Fibroblast of peridontal ligament (primary cell): ENCODE results near the gene ZBTB39.
"Not testable (repeated sequence)": the region's sequence is repeated elsewhere in the genome, so short reads cannot be mapped to it uniquely, and the experiment has no call there.

Experiments
- DNase-seq: peaks from one replicate; pipeline ENCODE4 v3.0.0-alpha.2; 2010; ENCODE audit errors: extremely low read depth

The ZBTB39 gene

DNA sequence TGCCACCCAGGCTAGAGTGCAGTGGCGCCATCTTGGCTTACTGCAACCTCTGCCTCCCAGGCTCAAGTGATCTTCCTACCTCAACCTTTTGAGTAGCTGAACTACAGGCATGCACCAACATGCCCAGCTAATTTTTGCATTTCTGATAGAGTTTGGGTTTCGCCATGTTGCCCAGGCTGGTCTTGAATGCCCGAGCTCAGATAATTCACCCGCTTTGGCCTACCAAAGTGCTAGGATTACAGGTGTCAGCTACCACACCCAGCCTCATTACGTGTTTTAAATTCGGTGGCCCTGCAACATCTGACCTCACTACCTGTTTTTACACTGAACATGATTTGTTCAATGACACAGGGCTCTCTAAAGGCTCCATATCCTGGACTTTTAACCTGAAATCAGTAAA is 26.1 kb downstream of the ZBTB39 start:
- no peak for DNase-seq

DNA sequence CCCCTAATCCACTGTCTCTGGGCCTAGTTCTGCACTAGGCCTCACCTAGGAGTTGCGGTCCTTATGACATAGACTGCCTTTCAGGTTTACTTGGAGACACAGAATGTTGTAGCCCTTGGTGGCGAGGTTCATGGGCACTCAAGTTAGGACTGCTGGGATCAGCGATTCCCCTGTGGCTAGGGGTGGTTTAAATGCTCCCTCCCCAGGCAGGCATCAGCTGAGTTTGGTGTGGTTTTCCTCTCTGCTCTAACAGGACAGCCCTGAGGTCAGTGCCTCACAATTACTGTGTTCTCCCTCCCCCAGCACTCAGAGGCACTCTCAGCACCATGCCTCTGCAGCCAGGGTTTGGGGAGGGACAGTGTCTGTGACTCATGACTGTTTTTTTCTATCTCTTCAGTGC is 26.7 kb downstream of the ZBTB39 start:
- no peak for DNase-seq

DNA sequence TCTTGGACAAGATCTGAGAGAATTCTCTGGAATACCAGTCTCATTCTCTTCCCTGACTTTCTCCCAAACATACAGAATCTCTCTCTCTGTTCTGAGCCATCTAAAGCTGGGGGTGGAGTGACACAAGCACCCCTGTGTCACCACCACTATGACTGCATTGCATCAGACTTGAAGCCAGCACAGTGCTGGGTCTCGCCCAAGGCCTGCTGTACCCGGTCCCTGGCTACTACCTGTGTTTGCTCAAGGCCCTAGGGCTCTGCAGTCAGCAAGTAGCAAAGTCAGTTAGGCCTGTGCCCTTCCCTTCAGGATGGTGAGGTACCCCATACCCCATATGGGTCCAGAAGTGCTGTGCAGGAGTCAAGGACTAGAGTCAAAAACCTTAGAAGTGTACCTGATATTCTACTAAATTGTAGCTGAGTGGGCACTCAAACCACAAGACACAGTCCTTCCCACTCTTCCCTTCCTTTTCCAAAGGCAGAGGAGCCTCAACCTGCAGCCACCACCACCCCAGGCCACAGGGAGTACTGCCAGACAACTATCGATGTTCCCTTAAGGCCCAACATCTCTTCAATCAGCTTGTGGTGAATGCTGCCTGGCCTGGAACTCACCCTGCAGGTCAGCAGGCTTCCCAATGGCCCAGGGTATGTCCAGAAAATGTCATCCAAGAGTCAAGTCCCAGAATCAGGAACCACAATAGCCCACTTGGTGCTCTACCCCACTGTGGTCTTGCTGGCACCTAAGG is 27.8 kb downstream of the ZBTB39 start:
- DNase-seq = no peak

DNA sequence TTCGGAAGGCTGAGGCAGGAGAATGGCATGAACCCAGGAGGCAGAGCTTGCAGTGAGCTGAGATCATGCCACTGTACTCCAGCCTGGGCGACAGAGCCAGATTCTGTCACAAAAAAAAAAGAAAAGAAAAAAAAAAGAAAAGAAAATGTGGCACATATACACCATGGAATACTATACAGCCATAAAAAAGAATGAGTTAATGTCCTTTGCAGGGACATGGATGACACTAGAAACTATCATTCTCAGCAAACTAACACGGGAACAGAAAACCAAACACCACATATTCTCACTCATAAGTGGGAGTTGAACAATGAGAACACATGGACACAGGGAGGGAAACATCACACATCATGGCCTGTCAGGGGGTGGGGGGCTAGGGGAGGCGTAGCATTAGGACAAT is 29.0 kb downstream of the ZBTB39 start:
- not testable (repeated sequence) for DNase-seq

DNA sequence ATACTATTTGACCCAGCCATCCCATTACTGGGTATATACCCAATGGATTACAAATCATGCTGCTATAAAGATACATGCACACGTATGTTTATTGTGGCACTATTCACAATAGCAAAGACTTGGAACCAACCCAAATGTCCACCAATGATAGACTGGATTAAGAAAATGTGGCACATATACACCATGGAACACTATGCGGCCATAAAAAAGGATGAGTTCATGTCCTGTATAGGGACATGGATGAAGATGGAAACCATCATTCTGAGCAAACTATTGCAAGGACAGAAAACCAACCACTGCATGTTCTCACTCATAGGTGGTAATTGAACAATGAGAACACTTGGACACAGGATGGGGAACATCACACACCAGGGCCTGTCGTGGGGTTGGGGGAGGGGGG is 32.1 kb downstream of the ZBTB39 start:
- not testable (repeated sequence) for DNase-seq

DNA sequence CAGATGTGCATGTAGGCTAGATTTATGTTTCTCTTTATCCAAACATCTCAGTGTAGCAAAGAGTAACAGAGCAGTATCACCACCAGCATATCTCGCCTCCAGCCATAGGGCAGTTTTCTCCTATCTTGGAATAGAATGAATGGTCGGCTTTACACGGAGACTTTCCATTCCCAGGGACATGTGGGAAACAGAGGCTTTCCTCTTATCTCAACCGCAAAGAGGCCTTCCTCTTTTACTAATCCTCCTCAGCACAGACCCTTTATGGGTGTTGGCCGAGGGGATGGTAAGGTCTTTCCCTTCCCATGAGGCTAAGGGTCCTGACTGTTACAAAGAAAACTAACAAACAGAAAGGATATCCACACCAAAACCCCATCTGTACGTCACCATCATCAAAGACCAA is 37.4 kb downstream of the ZBTB39 start:
- not testable (repeated sequence) for DNase-seq

DNA sequence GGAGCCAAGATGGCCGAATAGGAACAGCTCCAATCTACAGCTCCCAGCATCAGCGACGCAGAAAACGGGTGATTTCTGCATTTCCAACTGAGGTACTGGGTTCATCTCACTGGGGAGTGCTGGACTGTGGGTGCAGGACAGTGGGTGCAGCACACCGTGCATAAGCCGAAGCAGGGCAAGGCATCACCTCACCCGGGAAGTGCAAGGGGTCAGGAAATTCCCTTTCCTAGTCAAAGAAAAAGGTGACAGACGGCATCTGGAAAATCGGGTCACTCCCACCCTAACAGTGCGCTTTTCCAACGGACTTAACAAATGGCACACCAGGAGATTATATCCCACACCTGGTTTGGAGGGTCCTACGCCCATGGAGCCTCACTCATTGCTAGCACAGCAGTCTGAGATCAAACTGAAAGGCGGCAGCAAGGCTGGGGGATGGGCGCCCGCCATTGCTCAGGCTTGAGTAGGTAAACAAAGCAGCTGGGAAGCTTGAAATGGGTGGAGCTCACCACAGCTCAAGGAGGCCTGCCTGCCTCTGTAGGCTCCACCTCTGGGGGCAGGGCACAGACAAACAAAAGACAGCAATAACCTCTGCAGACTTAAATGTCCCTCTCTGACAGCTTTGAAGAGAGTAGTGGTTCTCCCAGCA is 40.2 kb downstream of the ZBTB39 start:
- not testable (repeated sequence) for DNase-seq

DNA sequence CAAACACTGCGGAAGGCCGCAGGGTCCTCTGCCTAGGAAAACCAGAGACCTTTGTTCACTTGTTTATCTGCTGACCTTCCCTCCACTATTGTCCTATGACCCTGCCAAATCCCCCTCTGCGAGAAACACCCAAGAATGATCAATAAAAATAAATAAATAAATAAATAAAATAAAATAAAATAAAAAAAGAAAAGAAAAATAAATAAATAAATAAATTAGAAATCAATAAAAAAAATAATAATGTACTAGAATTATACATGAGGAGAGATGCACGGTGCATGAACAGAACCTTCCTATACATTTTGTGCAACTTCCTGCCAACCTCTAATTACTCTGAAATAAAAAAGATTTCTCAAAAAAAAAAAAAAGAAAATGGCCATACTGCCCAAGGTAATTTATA is 41.2 kb downstream of the ZBTB39 start:
- not testable (repeated sequence) for DNase-seq

DNA sequence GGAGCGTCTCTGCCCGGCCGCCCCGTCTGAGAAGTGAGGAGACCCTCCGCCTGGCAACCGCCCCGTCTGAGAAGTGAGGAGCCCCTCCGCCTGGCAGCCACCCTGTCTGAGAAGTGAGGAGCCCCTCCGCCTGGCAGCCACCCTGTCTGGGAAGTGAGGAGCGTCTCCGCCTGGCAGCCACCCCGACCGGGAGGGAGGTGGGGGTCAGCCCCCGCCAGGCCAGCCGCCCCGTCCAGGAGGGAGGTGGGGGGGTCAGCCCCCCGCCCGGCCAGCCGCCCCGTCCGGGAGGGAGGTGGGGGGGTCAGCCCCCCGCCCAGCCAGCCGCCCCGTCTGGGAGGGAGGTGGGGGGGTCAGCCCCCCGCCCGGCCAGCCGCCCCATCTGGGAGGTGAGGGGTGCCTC is 42.8 kb downstream of the ZBTB39 start:
- DNase-seq = not testable (repeated sequence)

DNA sequence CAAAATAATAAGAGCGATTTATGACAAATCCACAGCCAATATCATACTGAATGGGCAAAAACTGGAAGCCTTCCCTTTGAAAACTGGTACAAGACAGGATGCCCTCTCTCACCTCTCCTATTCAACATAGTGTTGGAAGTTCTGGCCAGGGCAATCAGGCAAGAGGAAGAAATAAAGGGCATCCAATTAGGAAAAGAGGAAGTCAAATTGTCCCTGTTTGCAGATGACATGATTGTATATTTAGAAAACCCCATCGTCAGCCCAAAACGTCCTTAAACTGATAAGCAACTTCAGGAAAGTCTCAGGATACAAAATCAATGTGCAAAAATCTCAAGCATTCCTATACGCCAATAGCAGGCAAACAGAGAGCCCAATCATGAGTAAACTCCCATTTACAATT is 44.1 kb downstream of the ZBTB39 start:
- DNase-seq = not testable (repeated sequence)

DNA sequence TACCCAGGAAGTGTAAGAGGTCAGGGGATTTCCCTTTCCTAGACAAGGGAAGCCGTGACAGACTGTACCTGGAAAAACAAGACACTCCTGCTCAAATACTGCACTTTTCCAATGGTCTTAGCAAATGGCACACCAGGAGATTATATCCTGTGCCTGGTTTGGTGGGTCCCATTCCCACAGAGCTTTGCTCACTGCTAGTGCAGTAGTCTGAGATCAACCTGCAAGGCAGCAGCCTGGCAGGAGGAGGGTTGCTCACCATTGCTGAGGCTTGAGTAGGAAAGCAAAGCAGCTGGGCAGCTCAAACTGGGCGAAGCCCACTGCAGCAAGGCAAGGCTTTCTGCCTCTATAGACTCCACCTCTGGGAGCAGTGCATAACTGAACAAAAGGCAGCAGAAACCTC is 47.9 kb downstream of the ZBTB39 start:
- no peak for DNase-seq

DNA sequence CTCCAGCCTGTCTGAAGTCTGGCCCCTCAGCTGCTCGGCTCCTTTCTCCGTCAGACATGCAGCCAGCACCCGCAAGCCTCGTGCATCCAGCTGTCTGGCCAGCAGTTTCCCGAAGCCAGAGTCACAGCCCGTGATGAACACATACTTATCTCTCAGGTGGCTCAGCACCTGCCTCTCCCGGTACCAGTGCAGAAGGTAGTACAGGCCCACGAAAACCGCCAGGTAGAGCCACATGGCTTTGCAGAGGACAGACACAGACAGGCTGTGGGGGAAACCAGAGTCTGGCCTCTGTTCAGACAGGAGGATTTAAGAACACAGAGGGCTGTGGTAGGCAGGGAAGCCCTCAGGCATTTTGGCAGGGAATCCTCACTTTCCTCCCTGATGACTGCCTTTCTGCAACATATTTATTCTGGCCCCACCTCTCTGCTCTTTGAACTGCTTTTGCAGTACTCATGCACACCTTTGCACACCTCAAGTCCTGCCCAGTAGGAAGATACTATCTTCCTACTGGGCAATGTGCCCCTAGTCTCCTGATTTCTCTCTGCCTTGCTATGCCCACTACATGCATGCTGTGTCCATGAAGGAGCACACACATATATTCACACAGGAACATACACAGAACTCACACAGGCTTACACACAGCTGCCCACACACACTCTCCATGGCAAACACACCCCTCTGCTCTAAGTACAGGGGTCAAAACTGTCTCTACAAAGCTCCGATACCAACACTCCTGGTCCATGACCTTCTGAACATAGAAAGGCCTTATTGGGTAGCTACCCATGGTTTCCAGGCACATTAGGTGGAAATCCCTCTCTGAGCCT is 48.9 kb downstream of the ZBTB39 start, which contains the start of gene RDH16:
Gene RDH16 (minus strand): TSS at position 380 of the 824 bp plus-strand sequence. CDS start 146 bp downstream, at position 234.
- DNase-seq = no peak

DNA sequence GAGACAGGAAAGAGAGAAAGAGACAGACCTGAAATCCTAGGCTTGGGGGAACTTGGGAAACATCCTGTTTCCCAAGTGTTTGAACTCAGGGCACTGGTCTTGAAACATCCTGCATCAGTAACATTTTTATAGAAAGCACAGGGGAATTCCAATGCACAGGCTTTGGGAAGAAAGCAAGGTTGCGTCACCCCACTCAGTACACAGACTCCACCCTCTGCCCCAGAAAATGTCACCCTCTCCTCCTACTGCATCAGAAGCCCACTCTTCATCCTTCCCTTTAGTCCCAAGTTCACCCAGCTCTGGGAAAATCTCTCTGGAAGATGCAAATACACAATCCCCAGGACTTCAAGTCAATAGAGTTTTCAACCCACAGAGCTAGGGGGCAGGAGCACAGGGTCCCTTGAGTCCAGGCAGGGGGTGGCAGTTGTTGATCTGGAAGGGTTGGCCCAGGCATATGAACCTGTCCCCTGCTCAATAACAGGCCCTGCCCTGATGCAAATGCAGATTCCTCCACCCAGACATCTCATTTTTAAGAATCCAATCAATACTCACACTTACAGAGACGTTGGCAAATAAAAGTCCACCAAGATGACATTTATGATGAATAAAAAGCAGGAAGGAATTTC is 50.6 kb downstream of the ZBTB39 start:
- no peak for DNase-seq

DNA sequence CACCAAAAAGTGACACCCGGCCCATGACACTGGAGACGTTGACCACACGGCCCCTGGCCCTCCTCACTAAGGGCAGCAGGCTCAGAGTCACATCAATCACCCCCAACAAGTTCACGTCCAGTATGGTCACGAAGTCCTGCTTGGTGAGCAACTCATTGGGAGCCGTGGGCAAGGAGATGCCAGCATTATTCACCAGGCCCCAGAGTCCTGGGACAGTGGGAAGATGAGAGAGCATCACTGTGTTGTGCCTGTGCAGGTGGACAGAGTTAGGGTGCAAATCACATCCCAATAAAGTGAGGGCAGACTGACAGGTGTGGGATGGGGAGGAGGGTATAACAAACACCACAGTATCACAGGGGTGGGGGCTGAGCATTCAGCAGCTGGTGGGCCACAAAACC is 51.4 kb downstream of the ZBTB39 start:
- DNase-seq = no peak

DNA sequence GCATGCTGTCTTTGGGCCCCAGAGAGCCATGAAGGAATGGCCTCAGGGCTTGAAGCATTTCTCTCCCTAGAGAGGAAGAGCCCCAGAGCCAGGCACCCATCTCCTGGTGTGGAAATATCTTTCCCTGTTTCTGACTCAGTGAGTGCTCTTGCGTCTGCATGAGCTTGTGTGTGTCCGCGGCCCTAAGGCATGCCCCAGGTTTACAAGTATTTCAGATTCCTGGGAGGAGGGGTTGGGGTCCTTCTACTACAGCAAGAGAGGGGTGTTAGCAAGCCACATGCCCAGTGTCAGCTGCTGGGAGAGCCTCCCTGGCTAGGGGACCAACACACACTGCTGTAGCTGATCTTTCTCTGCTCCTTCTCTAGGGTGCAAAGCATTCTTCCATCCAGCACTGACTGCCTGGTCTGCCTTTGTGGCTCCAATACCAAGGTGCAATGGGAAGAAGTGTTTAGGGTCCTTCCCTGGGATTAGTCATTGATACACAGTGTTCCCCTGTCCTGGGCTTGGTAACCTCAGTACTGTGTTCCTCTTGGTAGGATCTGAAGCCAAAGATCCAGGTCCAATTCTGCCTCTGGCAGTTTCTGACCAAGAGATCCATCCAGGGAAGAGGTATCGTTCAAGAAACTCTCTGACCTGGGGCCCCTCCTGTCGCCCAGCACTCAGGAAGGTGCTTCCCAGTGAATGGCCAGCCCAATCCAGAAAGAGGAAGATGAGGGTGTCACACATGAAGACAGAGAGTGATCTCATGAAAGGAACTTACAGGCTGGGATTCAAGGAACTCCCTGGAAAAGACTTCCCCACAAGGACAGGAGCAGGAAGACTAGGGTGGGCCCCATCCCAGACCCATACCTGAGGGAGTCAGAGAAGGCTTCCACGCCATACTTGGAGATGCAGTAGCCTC is 52.0 kb downstream of the ZBTB39 start:
- DNase-seq = no peak

DNA sequence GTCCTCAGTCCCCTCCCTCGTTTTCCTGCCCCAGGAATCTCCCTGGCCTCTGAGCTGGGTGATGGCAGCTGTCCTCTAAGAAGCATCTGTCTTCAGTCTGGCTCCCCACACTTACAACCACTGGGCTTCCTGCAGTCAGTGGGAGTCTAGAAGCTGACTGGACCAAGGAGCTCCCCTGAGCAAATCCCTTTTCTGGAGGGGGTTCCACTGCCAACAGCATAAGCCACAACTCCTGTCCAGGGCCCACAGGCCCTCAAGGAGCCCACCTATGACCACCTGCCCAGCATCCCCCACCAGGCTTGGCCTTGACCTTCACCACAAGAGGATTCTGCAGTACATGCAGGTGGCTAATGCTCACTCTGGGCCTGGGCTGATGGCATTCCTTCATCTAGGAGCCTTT is 53.0 kb downstream of the ZBTB39 start:
- no peak for DNase-seq

DNA sequence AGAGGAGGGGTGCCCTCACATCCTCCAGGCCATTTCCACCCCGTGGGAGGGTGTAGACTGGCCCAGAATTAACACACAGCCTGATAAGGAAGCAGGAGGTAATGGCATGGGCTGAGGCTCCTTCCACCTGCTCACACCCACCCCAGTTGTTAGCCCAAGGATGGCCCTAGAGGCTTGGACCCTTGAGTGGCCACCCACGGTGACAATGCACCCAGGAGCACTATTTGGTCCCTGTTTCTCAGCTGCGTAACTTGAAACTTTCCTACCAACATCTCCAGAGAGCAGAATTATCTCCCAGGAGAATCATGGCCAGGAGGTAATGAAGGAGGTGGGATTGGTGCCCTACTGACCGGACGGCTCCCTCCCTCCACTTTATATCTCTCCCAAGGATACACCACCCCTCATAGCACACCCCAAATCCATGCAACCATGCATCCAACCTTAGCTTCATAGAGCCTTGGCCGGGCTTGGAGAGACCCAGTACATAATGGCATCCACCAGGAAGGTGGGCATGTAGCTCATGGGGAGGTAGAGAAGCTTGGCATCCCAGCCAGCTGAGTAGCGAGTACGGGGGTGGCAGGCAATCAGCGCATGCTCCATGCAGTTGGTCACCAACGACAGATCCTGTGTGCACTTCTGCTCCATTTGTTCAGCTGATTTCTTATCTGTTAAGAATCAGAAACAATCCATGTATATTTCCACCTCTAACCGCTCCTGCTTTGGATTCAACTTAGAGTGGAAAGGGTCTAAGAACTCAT is 54.6 kb downstream of the ZBTB39 start:
- DNase-seq = no peak

DNA sequence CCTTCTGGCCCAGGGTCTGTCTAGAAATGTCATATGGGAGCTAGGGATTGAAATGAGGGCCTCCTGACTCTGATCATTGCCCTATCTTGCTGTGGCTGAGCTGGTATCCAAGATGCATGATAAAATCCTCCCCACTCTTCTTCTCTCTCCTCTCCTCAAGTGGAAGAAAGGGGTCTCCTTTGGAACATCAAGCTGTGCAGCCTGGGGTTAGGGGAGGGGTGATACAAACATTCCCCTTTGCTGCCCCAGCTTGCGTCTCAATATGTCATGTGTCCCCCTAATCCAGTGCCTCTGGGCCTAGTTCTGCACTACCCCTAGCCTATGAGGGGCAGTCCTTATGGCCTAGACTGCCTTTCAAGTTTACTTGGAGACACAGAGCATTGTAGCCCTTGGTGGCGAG is 57.5 kb downstream of the ZBTB39 start:
- DNase-seq = no peak
